Measurements from ENCODE around the gene NFYC.
A peak's percentile ranks its signal among the peaks of the same experiment; 100 is the strongest.

NFYC gene

GRCh38 chr1:40745176-40745575, 53.7 kb downstream of the NFYC start:
- no peaks in the 10 kb centered on the region for H3K9me3 Mint-ChIP-seq

GRCh38 chr1:40746344-40747090, 55.0 kb downstream of the NFYC start:
- H3K27ac Mint-ChIP-seq, result no peak overlapping the region
- H3K4me3 Mint-ChIP-seq, result no peak overlapping the region
- peaks cover 6% of the 10 kb centered on the region for H3K4me1 Mint-ChIP-seq
- H3K27me3 Mint-ChIP-seq (ENCODE audit: low read depth, poor library complexity), result no peaks in the 10 kb centered on the region
- H3K36me3 Mint-ChIP-seq (ENCODE audit: low read depth), result peaks cover 68% of the 10 kb centered on the region
- TF ChIP-seq, protein P1, sequence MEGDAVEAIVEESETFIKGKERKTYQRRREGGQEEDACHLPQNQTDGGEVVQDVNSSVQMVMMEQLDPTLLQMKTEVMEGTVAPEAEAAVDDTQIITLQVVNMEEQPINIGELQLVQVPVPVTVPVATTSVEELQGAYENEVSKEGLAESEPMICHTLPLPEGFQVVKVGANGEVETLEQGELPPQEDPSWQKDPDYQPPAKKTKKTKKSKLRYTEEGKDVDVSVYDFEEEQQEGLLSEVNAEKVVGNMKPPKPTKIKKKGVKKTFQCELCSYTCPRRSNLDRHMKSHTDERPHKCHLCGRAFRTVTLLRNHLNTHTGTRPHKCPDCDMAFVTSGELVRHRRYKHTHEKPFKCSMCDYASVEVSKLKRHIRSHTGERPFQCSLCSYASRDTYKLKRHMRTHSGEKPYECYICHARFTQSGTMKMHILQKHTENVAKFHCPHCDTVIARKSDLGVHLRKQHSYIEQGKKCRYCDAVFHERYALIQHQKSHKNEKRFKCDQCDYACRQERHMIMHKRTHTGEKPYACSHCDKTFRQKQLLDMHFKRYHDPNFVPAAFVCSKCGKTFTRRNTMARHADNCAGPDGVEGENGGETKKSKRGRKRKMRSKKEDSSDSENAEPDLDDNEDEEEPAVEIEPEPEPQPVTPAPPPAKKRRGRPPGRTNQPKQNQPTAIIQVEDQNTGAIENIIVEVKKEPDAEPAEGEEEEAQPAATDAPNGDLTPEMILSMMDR (IDR thresholded peaks at IDR 0.05), result no peak
- no peaks in the 10 kb centered on the region for H3K9me3 Mint-ChIP-seq
- DNase-seq, result no peak

More at GRCh38 chr1:40745176-40745575, 53.7 kb downstream of the NFYC start:
- H3K4me3 Mint-ChIP-seq, result no peak overlapping the region
- H3K4me1 Mint-ChIP-seq, result peaks cover 6% of the 10 kb centered on the region
- H3K27me3 Mint-ChIP-seq (ENCODE audit: low read depth, poor library complexity), result no peaks in the 10 kb centered on the region
- TF ChIP-seq, protein P1 (IDR thresholded peaks at IDR 0.05), result no peak
- no peak for DNase-seq
- peaks cover 70% of the 10 kb centered on the region for H3K36me3 Mint-ChIP-seq (ENCODE audit: low read depth)
- peak overlapping the region; percentile 51 for H3K27ac Mint-ChIP-seq

DNA sequence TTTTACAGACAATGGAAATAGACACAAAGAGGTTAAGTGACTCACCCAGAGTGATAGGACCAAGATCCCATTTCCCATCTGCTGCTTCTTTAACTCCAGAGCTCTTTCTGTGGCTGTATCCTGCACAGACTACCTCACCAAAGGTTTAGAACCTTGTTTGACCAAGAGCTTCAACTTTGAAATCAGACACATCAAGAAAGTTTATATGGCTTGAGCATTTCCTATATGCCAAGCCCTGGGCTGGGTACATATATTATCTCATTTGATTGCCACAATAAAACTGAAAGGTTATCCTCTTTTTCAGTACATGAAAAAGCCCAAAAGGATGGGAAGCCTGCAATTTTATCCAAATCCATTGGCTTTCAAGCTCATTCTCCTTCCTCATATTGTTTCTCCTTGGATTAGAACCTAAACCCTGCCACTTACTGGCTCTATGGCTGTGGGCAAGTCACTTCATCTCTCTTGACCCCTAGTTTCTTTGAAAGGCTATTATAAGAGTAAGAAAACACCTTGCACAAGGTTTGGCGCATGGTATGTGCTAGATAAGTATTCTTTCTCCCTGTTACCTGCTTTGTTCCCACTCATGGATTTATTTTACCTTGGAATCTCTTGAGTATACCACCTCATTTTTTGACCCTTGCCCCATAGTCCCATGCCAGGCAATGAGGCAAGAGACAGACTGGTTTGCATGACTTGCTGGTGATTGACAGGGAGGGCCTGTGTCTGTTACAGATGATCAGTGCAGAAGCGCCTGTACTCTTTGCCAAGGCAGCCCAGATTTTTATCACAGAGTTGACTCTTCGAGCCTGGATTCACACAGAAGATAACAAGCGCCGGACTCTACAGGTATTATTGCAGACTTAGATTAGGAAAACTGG, 57.6 kb downstream of the NFYC start:
- TF ChIP-seq, protein P1 (IDR thresholded peaks at IDR 0.05), result no peak
- no peaks in the 10 kb centered on the region for H3K9me3 Mint-ChIP-seq
- peak overlapping the region; percentile 45 for H3K27ac Mint-ChIP-seq

GRCh38 chr1:40749817-40750216, 58.3 kb downstream of the NFYC start:
- no peaks in the 10 kb centered on the region for H3K9me3 Mint-ChIP-seq
- no peak for DNase-seq
- TF ChIP-seq, protein P1 (IDR thresholded peaks at IDR 0.05), result no peak
- H3K27ac Mint-ChIP-seq, result no peak overlapping the region
- H3K4me3 Mint-ChIP-seq, result no peak overlapping the region
- H3K27me3 Mint-ChIP-seq (ENCODE audit: low read depth, poor library complexity), result no peaks in the 10 kb centered on the region
- peaks cover 73% of the 10 kb centered on the region for H3K36me3 Mint-ChIP-seq (ENCODE audit: low read depth)
- H3K4me1 Mint-ChIP-seq, result peaks cover 6% of the 10 kb centered on the region

More for the DNA sequence above, 57.6 kb downstream of the NFYC start:
- Mint-ChIP-seq H3K4me1 (peaks cover 6% of the 10 kb centered on the region), H3K4me3 (no peak overlapping the region), H3K36me3 (ENCODE audit: low read depth) (peaks cover 67% of the 10 kb centered on the region), H3K27me3 (ENCODE audit: low read depth, poor library complexity) (no peaks in the 10 kb centered on the region)
- no peak for DNase-seq

DNA sequence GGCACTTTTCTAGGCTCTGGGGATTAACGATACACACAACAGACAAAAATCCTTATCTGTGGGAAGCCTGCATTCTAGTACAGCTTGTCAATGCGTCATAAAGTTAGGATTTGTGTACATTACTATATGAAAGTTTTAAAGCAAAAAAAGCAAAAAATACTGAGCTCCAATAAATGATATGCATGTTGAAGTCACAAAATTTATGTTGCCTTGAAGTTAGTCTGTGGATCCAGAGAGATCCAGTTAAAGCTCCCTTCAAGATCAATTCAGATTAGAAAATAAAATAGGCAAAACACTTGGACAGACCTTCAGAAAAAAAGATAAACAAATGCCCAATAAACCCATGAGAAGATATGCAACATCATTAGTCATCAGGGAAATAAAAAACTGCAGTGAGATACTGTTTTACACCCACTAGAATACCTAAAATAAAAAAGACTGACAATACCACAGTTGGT, 59.0 kb downstream of the NFYC start:
- Mint-ChIP-seq H3K27ac (no peak overlapping the region), H3K27me3 (ENCODE audit: low read depth, poor library complexity) (no peaks in the 10 kb centered on the region), H3K36me3 (ENCODE audit: low read depth) (peaks cover 74% of the 10 kb centered on the region), H3K4me3 (no peak overlapping the region), H3K9me3 (no peaks in the 10 kb centered on the region), H3K4me1 (peaks cover 6% of the 10 kb centered on the region)
- TF ChIP-seq, protein P1 (IDR thresholded peaks at IDR 0.05), result no peak
- DNase-seq, result no peak

Data from nephron progenitor cell (in vitro differentiated cells).